Islet of Langerhans (tissue), 1 donor: ENCODE data around the gene CXCL14.

Source experiments
- FAIRE-seq: peaks from one replicate; lab custom pipeline; 2011; peaks lifted over from hg19 to GRCh38; lab: Jason Lieb, UNC

The CXCL14 gene

DNA sequence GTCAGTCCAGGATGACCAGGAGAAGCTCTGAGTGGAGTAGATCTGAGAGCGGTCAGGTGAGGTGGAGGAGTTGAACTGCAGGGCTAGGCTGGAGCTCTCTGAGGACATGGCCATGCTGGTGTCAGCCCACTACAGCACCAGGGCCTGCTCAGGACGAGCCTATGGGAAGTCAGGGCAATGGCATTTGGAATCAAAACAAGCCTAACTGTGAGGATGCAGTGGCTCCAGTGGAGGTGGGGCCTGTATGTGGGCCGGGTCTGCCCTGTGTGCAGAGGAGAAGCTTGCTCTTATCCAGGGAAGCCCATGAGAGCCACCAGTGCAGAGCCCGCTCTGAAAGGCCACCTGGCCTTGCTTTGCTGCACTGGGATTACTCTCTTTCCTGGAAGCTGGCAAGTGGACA is 11.1 kb downstream of the CXCL14 start:
- FAIRE-seq, result no peak

DNA sequence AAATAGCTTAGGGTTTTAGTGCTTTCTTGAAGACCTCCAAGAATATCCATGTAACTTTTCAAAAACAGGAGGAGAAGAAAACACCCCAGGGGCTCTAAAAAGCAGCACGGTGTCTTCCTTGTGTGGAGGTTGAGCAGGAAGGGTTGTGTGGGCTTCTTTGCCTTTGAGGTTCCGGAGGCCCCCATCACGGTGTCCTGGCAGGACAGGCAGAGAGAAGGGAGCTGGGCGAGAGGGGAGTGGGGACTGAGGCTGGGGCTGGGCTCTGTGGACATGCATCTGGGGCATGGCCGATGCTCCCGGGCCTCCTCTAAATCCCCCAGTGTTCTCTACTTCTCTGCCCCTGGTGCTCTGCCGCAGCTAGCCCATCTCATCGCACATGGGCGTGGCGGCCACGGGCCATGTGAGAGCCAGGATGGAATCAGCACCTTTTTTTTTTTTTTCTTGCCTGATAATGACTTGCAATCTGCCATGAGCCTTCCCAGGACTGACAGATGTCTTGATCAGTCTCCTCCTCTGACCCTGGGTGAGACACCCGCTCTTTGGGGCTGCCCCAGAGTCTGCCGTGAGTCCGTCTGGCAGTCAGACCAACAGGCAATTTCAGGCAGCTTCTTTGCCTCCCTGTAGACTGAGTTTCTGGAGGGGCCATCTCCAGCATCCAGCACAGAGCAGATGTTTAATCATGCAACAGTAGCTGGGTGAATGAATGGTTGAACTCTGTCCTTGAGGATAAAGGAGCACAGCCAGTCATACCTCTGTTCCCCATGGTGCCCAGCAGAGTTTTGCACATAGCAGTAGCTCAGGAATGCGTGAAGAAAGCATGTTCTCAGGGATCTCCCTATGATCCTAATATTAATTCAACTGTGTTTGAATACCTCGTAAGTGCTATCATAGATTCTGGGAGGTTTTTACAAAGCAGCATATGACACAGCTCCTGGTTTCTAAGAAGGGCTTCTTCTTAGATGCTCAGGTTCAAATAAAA is 12.1 kb downstream of the CXCL14 start:
- FAIRE-seq, result no peak

DNA sequence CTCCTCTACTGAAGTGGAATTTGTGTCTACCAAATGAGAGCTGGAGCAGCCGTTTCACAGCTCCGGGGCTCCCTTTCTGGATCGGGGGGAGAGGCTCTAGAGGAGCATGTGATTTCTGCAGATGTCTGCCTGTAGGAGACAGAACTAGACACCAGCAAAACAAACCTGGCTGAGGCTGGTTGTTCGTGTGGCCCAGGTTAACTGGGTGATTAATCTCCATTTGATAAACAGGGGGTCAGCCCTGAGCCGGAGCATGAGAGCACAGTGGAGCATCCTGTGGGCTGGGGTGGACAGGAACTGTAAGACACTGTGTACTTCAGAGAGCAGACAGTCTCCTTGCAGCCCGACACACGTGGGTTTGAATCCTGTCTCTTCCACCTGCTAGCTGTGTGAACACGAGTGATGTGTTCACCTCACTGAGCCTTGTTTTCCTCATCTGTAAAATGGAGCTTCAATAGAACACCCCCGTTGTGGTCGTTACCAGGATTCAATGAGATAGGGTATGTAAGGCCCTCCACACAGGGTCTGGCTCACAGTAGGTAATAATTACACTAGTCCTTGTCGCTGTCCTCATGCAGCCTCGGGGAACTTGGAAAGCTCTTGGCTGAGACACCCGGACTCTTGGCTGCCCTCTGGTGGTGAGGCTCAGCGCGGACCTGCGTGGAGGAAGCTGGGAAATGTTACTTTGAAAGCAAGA is 12.9 kb downstream of the CXCL14 start:
- no peak for FAIRE-seq

DNA sequence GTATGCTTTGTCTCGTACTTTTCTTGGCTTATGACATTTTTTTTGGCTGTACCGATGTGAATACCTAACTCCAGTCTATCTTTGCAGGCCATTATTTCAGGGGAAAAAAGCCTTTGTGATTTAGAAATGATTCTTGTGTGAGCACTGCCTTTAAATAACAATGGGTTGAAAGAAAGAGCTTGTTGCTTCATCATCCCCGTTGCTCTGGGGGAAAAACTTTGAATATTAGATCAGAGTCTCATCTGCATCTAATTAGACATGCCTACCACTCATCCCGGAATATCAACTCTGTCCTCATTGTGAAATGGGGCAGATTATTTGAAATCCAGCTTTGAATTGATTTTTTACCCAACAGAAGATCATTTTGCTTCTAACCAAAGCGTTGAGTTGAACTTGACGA is 13.5 kb downstream of the CXCL14 start:
- FAIRE-seq, result no peak

DNA sequence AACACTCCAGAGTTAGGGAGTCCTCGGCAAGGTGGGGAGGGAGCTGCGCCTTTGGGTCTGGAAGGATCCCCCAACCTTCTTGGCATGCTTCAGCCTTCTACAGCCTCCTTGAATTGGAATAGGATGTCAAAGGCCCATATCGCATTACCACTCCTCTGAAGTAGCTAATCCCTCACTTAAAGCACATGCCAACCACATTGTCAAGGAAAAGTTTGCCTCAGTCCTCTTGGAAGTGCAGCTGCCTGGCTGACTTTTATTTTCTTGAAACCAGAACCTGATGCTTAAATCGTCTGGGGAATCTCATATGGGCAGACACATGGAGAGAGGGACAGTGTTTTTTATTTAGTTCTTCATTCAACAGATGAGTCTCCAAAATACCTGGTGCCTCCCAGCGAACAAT is 14.5 kb downstream of the CXCL14 start:
- no peak for FAIRE-seq

DNA sequence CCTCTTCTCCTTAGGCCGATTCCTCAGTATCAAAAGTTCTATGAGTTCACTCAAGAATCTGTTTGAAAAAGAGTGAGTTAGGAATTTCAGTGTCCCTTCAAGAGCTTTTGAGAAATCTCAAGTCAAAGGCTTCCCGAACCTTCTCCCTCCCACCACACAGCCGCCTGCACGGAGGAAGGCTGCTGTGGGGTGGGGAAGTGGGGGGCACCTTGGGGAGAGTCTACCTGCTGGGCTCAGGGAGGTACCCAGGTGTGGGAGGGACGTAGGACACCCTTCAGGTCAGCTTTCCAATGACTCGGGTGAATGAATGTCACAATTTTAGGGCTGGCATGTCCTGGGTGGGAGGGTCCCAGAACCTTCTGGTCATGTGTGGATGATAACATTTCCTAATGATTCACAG is 17.5 kb downstream of the CXCL14 start:
- FAIRE-seq, result no peak

DNA sequence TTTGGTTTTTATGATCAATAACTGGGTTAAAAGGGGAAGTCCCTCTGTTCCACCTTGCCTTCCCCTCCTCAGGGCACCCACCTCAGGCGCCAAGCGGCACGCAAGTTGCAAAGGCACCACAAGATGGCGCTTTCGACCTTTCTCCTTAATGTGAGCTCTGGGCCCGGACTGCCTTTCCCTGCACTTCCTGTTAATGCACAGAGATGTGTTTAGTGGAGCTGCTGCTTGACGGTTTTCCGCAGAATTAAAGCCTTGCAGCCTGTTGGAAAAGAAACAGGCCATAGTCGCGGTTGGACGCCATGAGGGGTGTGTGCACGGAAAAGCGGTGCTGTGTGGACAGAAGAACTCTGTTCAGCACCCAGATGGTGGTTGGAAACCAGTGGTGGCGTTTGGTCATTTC is 17.9 kb downstream of the CXCL14 start:
- FAIRE-seq, result no peak

DNA sequence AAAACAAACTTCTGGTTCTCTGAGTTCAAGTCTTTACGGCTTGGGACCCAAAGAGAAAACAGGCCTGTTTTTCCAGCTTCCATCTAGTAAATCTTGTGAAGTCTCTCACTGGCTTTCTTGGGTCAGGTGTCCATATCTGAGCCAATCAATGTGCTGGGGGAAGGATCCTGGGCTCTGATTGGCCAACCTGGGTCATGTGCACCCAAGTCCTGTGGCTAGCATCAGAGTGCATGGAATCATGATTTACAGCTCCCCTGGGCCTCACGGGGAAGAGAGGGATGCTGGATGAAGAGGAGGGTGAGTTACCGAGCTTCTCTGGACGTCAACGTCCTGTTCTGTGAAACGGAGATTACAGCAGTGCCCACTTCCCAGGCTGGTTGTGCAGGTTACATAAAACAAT is 19.4 kb downstream of the CXCL14 start:
- no peak for FAIRE-seq

DNA sequence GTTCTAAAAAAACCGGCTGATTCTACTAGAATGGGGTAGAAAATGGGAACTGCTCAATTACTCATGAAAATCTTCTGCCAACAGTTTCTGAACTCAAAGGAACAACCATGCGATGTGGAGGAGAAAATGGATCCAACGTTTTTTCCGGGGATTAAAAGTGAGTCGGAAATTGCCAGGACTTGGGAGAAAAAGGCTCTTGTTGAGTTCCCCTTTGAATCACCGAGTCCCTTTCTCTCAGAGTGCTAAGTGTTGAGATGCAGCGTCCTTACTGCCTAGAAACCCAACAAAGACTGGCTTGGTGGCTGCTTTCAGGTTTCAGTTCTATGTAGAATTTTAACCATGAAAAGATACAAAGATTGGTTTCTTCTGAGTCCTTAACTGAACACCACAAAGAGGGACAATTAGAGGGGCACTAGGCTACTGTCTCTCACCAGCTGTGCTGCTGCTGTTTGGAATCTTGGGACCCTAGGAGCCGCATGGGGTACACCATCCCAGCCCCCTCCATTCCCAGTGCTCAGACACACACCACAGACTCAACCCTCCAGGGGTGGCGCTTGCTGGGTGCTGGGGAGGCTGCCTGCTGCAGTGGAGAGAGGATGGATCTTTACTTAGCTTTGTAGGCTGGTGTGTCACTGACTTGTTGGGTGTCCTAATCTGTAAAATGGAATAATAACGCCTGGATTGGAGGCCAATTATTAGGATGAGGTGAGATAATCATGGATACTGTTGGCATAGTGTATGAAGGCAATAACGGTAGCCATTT is 21.5 kb downstream of the CXCL14 start:
- FAIRE-seq, result no peak

DNA sequence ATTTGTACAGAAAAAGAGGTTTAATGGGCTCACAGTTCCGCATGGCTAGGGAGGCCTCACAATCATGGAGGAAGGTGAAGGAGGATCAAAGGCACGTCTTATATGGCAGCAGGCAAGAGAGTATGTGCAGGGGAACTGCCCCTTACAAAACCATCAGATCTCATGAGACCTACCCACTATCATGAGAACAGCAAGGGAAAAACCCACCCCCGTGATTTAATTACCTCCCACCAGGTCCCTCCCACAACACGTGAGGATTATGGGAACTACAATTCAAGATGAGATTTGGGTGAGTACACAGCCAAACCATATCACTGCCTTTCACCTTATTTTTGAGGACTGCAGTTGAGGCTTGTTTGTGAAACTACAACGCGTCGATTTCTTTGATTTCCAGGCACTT is 22.2 kb downstream of the CXCL14 start:
- no peak for FAIRE-seq

DNA sequence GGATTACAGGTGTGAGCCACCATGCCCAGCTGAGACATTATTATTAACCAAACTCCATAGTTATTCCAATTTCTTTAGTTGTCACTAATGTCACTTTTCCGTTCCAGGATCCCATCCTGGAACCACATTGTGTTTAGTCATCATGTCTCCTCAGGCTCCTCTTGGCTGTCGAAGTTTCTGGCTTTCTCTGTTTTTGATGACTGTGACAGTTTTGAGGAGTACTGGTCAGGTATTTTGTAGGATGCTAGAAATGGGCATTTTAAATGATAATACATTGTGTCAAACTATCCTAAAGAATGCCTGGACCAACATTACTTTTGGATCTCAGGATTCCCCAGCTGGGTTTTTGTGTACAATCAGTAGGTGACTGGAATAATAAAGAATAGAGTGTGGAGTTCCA is 23.3 kb downstream of the CXCL14 start:
- no peak for FAIRE-seq

DNA sequence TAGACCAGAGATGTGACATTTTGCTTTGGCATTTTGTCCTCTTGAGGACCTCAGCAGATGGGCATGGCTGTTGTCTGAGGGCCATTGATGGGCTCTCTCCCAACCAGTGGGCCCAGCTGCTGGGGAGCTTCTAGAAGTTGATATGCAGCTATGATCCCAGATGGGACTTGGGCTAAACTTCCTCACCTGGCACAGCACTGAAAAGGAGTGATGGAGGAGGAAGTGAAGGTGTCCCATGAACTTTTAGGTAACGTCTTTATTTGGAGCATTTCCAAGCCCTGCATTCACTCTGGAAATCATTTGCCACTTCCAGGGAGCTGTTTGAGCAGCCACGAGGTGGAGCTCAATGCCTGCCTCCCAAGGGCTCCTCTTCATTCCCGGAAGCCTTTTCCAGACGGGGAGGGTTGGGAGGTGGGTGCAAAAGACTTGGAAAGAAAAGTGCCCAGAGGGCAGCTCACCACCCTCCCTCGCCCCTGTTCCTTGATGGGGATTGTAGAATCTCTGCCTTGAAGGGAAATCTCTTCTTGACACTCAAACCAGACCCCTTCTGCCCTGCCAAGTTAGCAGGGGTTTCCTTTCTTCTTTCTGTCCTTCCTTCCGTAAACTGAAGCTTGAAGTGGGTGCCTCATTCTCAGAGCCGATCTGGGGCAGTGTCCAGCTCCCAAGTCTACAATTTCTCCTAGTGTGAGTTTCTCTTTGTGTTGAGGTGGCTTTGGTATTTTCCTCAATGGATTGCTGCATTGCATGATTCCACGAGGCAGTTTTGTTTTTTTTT is 24.9 kb downstream of the CXCL14 start:
- FAIRE-seq, result no peak

DNA sequence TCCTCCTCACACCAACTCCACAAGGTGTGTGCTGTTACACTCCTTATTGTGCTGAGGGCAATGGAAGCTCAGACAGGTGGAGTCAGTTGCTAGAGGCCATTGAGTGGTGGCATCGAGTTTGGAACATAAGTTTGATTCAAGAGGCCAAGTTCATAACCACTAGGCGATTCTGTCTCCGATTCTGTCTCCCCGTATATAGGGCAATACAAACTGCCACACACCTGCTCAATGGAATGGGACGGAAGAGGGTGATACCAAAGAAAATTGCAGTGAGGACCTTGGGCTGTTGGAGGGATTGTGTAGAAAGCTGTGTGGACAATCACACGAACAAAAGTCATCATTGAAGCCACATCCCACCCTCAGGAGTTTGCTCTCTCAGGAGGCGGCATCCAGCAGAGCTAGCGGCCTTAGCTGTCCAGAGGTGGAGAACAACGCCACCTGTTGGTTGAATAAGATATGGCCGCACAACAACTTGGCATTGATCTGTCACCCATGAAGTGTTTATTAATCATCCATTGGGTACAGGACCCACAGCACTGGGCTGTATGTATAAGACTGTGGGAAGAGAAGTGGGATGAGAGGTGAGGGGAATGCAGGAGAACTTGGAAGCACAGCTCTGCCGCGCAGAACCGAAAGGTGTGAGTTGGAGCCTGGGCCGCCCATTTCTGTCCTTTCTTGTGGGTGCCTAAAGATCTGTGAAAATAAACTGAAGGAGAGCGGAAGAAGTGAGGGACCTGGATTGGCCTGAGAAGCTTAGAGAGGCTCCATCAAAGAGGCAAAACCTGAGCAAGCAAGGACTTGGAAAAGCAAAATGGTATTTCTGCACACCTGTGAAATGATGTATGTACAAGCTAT is 27.0 kb downstream of the CXCL14 start:
- FAIRE-seq, result no peak

DNA sequence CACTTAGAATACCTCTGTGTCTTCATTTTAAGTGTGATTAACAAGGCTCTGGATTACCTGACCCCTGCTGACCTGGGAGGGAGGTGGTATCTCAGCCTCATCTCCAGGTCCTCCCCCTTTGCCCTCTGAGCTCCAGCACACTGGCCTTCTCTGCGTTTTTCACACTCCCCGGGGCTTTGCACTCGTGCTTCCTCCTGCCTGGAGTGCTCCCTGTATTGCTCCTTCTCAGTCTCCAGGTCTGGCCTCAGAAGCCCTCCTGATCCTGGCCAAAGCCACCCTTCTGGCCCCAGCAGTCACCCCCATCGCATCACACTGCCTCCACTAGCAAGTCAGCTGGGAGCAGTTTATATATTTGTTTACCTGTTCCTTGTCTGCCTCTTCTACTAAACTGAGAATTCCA is 29.4 kb downstream of the CXCL14 start:
- no peak for FAIRE-seq

DNA sequence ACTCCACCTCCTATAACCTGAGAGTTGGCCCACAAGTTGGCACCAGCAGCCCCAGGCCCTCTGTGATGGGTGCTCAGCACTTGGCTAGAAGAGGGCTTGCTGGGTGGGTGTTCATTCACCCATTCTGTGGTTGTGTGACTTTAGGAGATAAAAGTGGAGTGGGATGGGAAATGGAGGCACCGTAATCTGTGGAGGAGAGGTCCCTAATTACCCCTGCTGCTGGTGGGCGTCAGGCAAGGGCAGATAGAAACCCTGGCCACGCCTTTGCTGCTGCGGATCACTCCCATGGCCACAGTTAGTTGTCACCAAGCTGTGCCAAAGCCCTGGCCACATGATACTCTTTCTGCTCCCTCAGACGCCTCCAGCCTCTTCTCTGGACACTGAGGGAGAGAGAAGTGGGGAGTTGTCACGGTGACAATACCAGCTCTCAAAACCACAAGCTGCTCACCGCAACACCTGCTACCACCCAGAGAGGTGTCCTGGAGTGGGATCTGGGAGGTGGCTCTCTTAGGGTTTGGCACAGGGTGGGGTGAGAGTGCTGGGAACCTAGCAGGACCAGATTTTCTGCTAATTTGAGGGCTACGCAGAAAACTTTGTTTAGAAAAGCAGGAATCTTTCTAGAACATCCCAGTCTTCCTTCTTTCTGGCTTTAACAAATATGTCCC is 31.1 kb downstream of the CXCL14 start:
- FAIRE-seq, result no peak

DNA sequence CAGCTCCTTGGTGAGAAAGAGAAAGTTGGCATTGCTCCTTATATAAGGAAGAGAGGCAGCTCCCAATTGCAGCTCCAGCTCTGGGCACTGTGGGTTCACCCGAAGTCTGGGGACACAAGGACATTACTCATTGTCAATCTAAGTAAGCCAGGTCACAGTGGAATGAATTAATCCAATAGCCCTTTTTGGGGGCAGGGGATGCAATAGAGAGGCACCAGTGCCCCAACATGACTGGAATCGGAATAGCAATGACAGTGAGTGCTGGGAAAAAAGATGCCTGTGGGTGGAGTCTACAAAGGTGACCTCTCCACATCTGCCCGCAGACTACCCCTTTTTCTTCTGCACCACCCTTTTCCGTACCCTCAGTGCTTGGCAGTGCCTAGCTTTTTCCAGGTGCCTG is 31.9 kb downstream of the CXCL14 start:
- FAIRE-seq, result no peak

DNA sequence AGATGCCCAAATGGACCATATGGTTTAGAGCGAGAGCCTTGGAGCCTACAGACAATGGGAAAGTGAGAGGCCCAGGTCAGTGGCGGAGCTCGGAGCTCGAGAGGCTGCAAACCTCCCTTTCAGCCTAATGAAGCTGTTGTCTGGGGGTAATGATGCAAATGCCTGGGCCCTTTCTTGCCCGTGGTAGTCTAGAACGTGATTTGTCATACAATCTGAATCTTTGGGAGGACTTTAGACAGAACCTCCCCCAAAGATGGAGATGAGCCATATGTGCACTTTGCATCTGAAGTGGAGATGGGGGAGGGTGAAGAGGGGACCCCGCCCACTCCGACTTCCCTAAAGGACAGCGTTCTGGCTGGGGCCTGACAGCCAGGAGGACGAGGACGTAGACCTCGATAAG is 32.7 kb downstream of the CXCL14 start:
- FAIRE-seq, result no peak

DNA sequence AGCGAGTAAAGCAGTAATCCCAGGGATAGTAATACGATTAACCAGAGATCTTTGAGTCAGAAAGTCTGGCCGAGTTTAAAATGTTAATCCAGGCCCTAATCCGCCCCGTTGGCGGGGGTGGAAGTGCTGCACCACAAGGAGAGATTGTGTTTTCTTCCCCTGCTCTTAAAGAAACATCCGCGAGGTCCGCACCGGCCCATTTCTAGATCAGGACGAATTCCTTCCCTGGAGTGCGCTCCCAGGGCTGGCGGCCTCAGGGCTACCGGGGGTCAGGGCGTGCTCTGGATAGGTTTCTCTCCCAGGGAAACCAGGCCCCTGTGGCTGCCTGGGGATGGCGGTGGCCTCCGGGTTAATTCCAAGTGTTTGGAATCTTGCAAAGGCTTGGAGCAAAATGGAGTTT is 33.7 kb downstream of the CXCL14 start:
- no peak for FAIRE-seq

DNA sequence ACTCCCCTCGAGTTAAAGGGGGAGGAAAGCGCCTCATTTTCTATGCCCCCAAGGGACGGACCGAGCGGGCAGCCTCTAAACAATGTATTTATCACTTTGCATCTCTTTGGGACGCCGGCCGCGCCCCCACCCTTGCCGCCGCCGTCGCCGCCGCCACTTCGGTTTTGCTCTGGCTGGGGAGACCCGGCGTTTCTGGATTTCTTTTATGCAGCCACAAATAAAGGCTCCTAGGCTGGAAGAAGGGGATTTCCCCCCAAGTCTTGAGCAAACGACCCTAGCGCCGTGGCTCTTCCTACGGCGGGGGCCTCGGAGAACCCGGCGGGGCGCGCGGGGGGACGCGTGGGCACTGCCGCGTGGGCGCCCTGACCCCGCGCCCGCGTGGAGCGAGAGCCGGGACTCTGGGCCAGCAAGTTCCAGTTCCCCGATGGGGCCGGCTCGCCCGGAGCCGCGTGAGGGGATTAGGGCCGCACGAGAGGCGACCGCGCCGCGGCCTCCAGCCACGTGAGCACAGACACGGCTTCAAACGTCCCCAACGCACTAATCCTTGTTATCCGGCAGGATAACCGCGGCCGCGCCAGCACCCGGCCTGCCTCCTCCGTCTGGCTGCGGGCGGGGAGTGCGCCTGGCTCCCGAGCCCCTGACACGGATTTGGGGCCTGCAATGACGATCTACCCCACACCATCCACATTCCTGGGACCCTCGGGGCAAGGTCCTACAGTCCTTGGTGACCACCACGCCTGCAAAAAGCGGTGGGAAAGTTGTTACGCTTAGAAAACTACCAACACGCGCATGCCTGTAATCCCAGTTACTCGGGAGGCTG is 35.1 kb downstream of the CXCL14 start:
- FAIRE-seq, result no peak

DNA sequence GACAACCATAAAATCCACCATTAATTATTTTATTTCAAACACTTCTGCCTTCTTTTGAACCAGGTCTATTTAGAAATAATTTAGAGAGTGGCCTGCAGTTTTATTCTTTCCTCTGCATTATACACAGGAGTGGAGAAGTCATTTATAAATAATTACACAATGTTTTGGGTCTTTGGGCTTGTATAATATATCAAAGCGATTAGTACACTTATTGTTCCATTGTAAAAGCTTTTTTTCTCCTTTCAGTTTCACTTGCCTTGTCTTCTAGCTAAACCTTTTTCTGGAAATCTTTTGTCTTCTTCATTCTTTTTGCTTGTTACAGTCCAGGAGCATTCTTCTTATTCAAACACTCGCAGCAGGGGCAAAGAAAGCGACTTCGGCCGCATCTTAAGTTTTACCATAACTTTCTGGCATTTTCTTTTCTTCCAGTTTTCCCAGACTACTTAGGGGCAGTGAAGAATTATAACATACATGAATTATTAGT is 35.7 kb downstream of the CXCL14 start:
- no peak for FAIRE-seq
